HUDEP-2 (cell line): ENCODE results near the gene SEZ6L.

ENCODE experiments used
- DNase-seq, 76 experiments: peaks; one replicate each; lab custom pipeline; 2025; ENCODE audit not compliant: unreplicated experiment in 76 of 76; lab: John Stamatoyannopoulos, UW

Gene SEZ6L

GRCh38 chr22:26236991-26237390 is 67.7 kb downstream of the SEZ6L start:
- no peak for DNase-seq

- DNase-seq = no peak
Observed at GRCh38 chr22:26238596-26238995, 69.3 kb downstream of the SEZ6L start.

DNA sequence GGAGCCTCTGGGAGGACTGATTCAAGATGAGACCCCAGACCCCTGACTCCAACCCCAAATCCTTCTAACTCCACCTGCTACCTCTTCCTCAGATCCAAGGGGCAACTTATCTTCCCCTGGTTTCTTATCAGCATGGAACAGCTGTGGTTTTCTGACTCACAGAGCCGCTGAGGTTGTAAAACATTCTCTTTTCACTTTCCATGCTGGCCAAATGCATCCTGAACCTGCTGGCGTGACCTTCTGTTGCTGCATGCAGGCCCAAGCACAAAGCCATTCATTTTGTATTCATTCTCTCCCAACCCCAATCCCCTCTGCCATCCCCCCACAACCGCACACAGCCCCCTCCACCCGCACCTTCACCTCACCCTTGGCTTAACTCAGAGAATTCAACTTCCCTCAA is 70.3 kb downstream of the SEZ6L start:
- no peak for DNase-seq

DNA sequence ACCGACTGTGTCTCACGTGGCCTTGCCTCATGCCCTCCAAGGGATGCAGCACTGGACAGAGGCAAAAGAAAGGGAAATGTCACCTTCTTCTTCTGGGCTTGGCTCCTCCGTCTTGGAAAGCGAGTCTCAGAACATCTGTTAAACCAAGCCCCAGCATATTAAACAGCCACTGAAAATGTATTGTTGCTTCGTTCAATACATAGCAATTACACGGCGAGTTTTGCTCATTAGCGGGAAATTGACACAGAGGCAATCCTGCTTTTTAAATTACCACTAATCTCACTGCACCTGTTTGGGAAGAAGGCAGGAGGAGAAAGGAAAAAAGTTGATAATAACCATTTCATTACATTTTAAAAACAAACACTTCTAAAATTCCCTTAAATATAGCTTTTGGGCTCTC is 72.1 kb downstream of the SEZ6L start:
- no peak for DNase-seq

DNA sequence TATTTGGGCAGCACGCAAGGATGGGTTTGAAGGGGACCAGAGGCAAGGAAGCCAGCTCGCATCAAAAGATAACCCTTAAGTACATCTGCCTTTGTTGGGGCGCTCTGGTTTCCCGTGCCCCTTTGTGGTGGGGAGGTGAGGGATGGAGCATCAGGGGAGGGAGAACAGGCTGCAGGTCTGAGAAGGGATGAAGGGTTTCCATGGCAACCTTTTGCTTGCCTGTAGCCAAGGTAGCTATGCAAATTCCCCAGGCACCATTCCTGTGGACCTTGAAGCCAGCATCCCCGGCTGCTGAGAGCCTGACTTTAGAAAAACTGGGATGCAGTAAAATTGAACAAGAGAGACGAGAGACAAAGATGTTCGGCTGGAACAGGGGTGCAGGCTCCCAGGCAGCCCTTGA is 75.7 kb downstream of the SEZ6L start:
- no peak for DNase-seq

DNA sequence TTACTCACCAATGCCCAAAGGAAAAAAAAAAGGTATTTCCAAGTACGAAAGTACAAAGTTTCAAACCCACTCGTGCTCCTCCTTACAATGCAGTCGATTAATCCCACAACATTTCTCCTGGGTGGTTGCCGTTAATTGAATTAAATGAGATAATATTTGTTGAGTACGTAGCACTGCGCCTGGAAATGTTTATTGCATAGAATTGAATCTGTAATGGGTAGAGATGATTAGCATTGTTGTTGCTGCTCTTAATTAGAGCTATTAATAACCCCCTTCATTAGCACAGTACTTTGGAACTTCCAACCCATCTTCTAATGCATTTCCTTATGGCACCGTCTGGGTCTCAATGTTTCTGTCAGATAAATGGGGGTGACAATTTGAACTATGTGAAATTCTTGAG is 77.3 kb downstream of the SEZ6L start:
- DNase-seq = no peak

DNA sequence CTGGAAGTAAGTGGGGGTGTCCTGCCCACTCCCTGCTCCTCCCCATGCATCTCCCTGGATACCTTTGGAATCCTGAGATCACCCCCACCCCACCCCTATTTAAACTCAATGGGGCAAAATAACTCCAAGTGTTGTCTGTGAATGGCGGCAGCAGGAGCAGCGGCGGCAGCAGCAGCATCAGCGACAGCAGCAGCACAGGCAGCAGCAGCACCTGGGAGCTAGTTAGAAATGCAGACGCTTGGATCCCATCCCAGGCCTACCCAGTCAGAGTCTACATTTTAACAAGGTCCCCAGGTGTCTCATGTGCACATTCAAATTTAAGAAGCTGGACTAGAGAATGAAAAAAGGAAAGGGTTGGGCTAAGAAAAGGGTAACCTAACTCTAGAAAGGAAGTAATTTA is 82.6 kb downstream of the SEZ6L start:
- DNase-seq = no peak

DNA sequence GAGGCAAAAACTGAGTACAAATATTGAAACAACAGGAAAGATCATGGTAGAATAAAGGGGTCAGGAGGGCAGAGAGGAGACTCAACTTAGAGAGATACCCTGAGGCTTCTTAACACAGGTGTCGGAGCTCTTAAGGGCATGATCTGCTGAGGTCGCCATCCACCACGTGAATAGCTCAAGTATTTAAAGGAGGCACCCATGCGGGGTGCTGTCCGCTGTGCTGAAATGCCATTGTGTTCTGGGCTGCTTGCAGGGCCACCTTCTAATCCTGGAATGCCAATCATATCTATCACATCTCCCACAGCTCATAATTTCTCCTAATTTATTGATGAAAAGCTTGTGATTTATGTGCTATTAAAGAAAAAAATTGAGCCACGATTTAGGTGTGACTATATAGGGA is 90.2 kb downstream of the SEZ6L start:
- DNase-seq = peak in 22 of 76 experiments; percentile 1 to 37 (median 10)

DNA sequence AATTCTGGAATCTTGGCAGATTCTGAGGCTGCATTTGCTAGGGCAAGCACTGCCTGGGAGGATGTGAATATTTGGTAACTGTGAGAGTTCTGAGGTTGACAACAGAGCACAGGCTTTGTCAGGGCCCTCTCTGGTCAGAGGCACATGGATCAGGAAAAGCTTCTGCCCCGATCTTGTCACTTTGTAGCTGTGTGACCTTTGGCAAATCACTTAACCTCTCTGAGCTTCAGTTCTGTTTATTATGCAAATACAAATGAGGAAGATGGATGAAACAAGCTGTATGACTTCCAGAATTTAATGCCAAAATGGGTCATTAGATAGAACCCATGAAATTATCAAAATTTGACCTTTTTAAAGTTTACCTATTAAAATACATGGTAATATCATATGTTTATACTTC is 94.9 kb downstream of the SEZ6L start:
- DNase-seq = no peak

DNA sequence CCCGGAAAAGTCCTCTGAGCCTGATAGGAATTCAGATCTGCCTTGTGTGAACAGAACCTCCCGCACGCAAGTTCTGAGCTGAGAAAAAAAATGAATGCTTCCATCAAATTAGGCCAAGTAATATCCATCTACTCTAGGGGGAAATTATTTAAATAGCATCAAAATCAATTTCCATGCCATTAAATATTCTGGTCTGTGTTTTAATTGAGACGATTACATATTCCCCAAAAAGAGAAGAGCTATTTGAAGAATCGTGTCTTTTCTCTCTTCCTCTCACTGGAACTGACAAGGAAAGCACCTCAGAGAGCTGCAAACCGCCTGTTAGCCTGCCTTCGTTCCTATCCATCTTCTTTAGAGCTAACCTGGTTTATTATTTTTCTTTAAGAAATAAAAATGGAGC is 96.0 kb downstream of the SEZ6L start:
- DNase-seq = no peak

DNA sequence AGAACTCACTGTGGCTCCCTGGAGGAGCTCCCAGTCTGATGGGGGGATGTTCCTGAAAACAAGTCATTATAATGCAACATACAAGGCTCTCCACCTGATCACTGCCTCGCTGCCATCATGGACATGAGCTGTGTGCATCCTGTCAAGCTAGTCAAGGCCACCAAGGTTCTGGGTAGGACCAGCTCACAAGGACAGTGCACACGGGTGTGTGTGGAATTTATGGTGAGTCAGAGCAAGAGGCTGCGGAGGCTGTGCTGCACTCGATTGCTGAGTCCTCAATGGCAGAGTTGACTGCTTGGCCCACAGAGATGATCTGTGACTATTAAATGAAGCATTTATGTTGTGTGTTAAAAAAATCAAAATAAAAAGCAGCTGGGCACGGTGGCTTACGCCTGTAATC is 96.6 kb downstream of the SEZ6L start:
- no peak for DNase-seq

- DNase-seq = no peak
Observed at GRCh38 chr22:26267856-26268255, 98.6 kb downstream of the SEZ6L start.

GRCh38 chr22:26269572-26269971 is 100.3 kb downstream of the SEZ6L start:
- DNase-seq = no peak

DNA sequence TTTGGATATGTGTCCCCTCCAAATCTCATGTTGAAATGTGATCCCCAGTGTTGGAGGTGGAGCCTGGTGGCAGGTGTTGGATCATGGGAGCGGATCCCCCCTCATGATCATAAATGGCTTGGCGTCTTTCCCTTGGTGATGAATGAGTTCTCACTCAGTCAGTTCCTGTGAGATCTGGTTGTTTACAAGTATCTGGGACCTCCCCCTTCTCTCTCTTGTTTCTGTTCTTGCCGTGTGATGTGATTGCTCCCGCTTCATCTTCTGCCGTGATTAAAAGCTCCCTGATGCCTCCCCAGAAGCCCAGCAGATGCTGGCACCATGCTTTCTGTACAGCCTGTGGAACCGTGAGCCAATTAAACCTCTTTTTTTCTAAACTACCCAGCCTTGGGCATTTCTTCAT is 102.2 kb downstream of the SEZ6L start:
- no peak for DNase-seq

- DNase-seq = no peak
Observed at GRCh38 chr22:26273011-26273675, 103.9 kb downstream of the SEZ6L start.

DNA sequence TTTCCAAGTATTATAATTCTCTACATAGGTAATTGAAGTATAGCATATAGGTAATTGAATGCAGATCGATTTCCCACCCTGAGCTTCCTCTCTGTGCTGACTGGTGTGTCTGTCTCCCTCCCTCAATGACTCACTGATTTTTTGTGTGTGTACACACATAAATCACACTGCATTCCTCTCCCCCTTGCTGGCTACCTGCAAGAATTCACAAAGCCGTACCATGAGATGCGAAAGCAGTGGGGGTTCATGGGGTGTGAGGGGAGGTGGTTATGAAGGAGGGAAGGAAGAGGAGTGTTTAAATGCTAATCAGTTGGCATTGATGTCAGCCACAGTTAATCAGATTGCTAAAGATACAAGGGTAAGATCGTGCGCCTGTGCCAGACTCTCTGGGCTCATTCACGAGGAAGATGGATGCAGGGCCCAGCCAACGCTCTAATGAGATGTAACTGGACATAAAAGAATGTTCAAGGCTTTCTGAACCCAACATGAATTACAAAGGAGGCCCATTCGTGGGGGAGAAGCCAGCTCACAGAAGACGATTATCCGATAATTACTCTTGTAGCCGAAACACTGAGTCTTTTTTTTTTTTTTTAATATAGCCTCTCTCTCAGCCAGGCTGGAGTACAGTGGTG is 107.4 kb downstream of the SEZ6L start:
- no peak for DNase-seq

GRCh38 chr22:26281941-26282340 is 112.7 kb downstream of the SEZ6L start:
- no peak for DNase-seq

- DNase-seq = no peak
Observed at GRCh38 chr22:26283330-26283729, 114.1 kb downstream of the SEZ6L start.

- DNase-seq = no peak
Observed at GRCh38 chr22:26285632-26286031, 116.4 kb downstream of the SEZ6L start.

DNA sequence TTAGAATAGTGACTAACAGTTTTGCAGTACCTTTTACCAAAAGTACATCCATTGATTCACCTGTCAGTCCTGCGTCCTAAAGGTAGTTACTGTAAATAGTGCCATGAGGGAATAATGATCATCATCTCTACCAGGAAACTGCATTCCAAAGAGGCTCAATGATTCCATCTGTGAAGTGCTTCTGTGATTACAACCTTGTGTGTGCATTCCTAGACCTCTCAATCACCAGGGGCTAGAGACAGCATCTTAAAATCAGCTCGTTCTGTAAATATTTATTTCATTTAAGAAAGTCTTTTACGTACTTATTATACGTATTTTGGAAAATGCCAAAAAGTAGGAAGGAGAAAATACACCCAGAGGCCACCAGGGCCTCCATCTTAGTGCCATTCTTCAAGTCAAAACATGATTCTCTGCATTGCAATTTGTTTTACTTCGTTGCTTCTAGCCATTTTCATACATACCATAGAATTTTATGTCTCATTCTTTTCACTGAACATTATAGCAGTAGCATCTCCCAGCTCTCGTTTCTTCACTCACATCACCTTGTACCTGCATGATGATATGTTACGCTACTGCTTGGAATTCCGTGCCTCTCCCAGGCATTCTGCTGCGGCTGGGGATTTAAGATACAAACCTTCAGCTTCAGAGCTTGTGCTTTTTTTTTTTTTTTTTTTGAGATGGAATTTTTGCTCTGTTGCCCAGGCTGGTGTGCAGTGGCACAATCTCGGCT is 117.0 kb downstream of the SEZ6L start:
- no peak for DNase-seq

- DNase-seq = no peak
Observed at GRCh38 chr22:26287382-26288225, 118.3 kb downstream of the SEZ6L start.
